Fibroblast of the aortic adventitia (primary cell): ENCODE results near the gene PLCL2. TPM values are rescaled to one million over a fixed set of nuclear protein-coding genes. Genes with fewer than 3 reads are reported as not detected.

Experiments
- DNase-seq: peaks from one replicate; pipeline ENCODE4 v3.0.0-alpha.2; 2010; ENCODE audit warnings: low read depth
- H3K4me3 ChIP-seq: 2 replicates; pipeline ENCODE4 v1.5.1; 2011; ENCODE audit warnings: low read depth, mild to moderate bottlenecking, control low read depth, low read length, moderate library complexity
- CTCF ChIP-seq: IDR thresholded peaks from 2 replicates; pipeline ENCODE4 v1.5.1; 2011; ENCODE audit warnings: mild to moderate bottlenecking, low read length, control low read depth, inconsistent platforms; ENCODE audit not compliant: insufficient read depth
- total RNA-seq: library from RNA; depleted of rRNA; stranded (reverse); fragments of >200 nt; gene quantifications from 2 replicates; pipeline ENCODE4 v1.2.3, GENCODE V29; 2012; ENCODE audit warnings: low replicate concordance

PLCL2 gene
- total RNA-seq, 1 donor, result 11.6 TPM

DNA sequence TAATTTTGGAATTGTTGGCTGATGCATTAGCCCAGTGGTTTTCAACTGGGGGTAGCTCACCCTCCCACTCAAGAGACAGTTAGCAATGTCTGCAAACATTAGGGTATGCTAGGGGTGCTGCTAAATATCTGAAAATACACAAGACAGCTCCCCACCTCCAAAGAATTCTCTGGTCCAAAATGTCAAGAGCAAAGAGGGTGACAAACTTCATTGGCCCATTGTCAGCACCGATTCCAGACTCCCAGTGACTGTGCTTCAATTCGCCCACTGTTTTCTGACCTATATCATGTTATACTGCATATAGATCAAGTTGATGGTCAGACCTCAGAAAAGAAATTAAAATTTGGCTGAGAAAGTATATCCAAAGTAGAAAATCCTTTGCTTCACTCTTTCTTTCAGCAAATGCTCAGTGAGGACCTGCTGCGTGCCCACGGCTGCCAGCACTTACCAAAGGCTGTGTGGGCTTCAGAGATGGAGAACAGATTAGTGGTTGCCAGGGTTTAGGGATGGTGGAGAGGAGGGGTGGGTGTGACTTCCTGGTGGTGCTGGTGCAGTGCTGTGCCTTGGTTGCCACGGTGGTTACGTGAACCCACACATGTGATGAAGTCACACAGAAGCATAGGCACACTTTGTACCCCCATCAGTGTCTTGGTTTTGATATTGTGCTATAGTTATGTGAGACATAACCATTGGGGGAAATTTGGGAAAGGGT lies 204.0 kb downstream of the PLCL2 start:
- no peak overlapping the region for H3K4me3 ChIP-seq
- DNase-seq, result no peak
- no peak for TF ChIP-seq CTCF

DNA sequence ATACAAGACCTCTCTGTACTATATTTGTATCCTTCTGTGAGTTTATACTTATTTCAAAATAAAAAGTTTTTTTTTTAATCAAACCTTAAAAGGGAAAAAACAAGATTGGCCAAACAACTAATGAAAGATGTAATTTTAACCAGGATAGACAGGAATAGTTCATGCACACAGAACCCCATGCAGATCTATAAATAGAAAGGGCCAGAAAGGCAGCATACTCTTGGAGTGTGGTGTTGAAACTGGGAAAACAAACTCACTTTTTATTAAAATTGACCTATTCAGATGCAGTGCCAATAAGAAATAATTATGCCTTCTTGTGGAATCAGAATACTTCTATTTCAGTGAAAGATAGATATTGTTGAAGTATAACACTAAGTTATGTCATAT lies 204.6 kb downstream of the PLCL2 start:
- no peak overlapping the region for H3K4me3 ChIP-seq
- no peak for TF ChIP-seq CTCF
- DNase-seq, result no peak

GRCh38 chr3:17090280-17090983 lies 205.7 kb downstream of the PLCL2 start:
- no peak overlapping the region for H3K4me3 ChIP-seq
- TF ChIP-seq CTCF, result no peak
- no peak for DNase-seq

DNA sequence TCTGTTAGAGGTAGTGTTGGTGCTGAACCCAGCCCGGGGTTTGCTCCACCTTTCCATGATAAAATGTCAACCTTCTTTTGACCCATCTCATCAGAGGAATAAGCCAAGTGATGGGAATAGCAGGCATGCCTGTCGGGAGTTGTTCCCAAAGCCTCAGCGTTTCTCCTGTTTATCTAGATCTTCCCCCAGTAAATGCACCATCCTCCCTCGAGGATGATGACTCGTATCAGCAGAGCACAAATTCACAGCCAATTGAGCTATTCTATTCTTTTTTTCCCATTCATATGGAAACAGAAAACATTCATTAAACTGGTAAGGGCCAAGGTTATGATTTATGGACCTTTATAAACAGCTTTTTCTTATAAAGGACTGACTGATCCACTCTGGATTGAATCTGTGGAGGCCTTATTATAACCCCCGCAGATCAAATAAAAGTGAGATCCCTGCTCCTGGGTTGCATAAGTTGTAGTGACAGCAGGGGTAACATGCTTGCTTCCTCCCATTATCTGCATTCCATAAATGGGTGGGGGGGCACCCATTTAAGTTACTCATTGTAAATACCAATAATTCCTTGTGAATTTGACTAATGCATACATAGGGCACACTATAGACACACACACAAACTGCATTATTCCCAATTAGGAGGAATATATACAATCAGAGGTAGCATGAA lies 207.3 kb downstream of the PLCL2 start:
- no peak overlapping the region for H3K4me3 ChIP-seq

GRCh38 chr3:17092583-17092933 lies 207.8 kb downstream of the PLCL2 start:
- no peak for TF ChIP-seq CTCF
- H3K4me3 ChIP-seq, result no peak overlapping the region
- DNase-seq, result no peak

More for the DNA sequence above, 207.3 kb downstream of the PLCL2 start:
- TF ChIP-seq CTCF, result no peak
- peak; percentile 33 for DNase-seq

DNA sequence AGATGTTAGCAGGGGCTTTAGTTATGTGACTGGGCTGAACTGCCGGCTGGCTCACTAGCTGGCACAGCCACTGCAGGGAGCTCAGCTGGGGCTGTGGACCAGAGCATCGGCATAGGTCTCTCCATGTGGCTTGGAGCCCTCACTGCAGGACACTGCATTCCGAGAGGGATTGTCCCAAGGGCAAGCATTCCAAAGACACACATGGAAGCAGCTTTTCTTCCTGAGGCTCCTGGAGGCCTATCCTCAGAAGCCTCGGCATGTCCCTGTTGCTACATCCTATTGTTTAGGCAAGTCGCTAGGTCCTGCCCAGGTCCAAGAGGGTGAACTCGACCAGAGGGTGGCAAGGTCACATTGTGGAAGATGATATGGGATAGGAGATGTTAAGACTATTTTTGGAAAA lies 209.8 kb downstream of the PLCL2 start:
- TF ChIP-seq CTCF, result no peak

More for the DNA sequence above, 209.8 kb downstream of the PLCL2 start:
- no peak for DNase-seq
- no peak overlapping the region for H3K4me3 ChIP-seq
